GM12878 (cell line): Measurements from ENCODE around the gene DAZAP1. TPM values are rescaled to one million over a fixed set of nuclear protein-coding genes. Genes with fewer than 3 reads are reported as not detected.

Experiments
- ATAC-seq: fragments of 200-7000 bp; cut with Tn5 transposase; 3 replicates; pipeline ENCODE4 v1.9.1; 2020; ENCODE audit warnings: mild to moderate bottlenecking, moderate library complexity
- BruUV-seq: library from RNA; stranded (reverse); fragments of 400-500 nt; replicated peaks from 2 replicates; lab custom pipeline; 2021; lab: Mats Ljungman, UMichigan
- CTCF ChIA-PET: fragments of 300-600 bp; sonication (Branson Sonifier 250); formaldehyde crosslinking; extraction: SDS; loops from one replicate; lab custom pipeline; 2021; ENCODE audit warnings: inconsistent platforms; lab: Yijun Ruan, JAX
- POLR2A ChIA-PET: fragments of 350-600 bp; formaldehyde crosslinking; extraction: SDS; loops from one replicate; lab custom pipeline; 2021; ENCODE audit warnings: inconsistent platforms; lab: Charles Lee
- RAD21 ChIA-PET: fragments of 300-600 bp; sonication (Branson Sonifier 250); formaldehyde crosslinking; loops from one replicate; lab custom pipeline; 2023; ENCODE audit warnings: antibody characterized with exemption; ENCODE audit not compliant: unreplicated experiment; lab: Charles Lee
- SMC1A ChIA-PET: fragments of 300-600 bp; sonication (Branson Sonifier 250); formaldehyde crosslinking; loops from one replicate; lab custom pipeline; 2023; ENCODE audit not compliant: unreplicated experiment, uncharacterized antibody; lab: Charles Lee
- DNase-seq: peaks from one replicate; pipeline ENCODE4 v3.0.0-alpha.2; 2011; ENCODE audit warnings: low read depth, low spot score
- FAIRE-seq: peaks from 3 replicates; lab custom pipeline; 2011; peaks lifted over from hg19 to GRCh38; lab: Jason Lieb, UNC
- H2AFZ ChIP-seq: 2 replicates; pipeline ENCODE4 v1.6.0; 2011; ENCODE audit warnings: low read depth, low read length, control low read depth; ENCODE audit not compliant: control insufficient read depth
- H3K27ac ChIP-seq: 2 replicates; pipeline ENCODE4 v1.5.1; 2011; ENCODE audit warnings: control low read depth; ENCODE audit not compliant: control insufficient read depth, insufficient read depth
- H3K27me3 ChIP-seq, 2 experiments: replicated peaks in 1 of 2; 2 replicates each; pipeline versions ENCODE4 v1.6.0 to v1.6.1; 2011; ENCODE audit warnings: low read length in 1 of 2; ENCODE audit not compliant: control insufficient read depth in 2 of 2, insufficient read depth in 2 of 2
- H3K36me3 ChIP-seq, 2 experiments: 2 replicates each; pipeline ENCODE4 v1.5.1; 2011; ENCODE audit warnings: low read length in 1 of 2; ENCODE audit not compliant: control insufficient read depth in 2 of 2, insufficient read depth in 2 of 2
- H3K4me1 ChIP-seq: 2 replicates; pipeline ENCODE4 v1.6.1; 2011; ENCODE audit warnings: mild to moderate bottlenecking, low read length, moderate library complexity, mixed read lengths; ENCODE audit not compliant: control insufficient read depth, insufficient read depth
- H3K4me2 ChIP-seq: 2 replicates; pipeline ENCODE4 v1.6.0; 2011; ENCODE audit warnings: control low read depth; ENCODE audit not compliant: control insufficient read depth, insufficient read depth
- H3K4me3 ChIP-seq: fragments of 200-600 bp; sonication (generic); 2 replicates; pipeline ENCODE4 v1.5.1; 2016
- H3K79me2 ChIP-seq: 2 replicates; pipeline ENCODE4 v1.6.0; 2011; ENCODE audit warnings: low read length; ENCODE audit not compliant: control insufficient read depth, insufficient read depth
- H3K9ac ChIP-seq: 2 replicates; pipeline ENCODE4 v1.8.0; 2011; ENCODE audit warnings: low read length, control low read depth, mixed read lengths; ENCODE audit not compliant: control insufficient read depth, insufficient read depth
- H3K9me3 ChIP-seq: replicated peaks from 3 replicates; pipeline ENCODE4 v1.5.1; 2011; ENCODE audit warnings: mild to moderate bottlenecking, low read length; ENCODE audit not compliant: control insufficient read depth, insufficient read depth
- H4K20me1 ChIP-seq: 2 replicates; pipeline ENCODE4 v1.6.0; 2011; ENCODE audit not compliant: control insufficient read depth, insufficient read depth
- BMI1 ChIP-seq: fragments of 450-650 bp; IDR thresholded peaks from 2 replicates; pipeline ENCODE4 v1.6.1; 2016; ENCODE audit warnings: mild to moderate bottlenecking, moderate library complexity, borderline replicate concordance
- CHD1 ChIP-seq: IDR thresholded peaks from 2 replicates; pipeline ENCODE4 v1.6.1; 2012; ENCODE audit warnings: low read depth, low read length, improper control_type of control experiment
- EED ChIP-seq: sonication (generic); IDR thresholded peaks from 2 replicates; pipeline ENCODE4 v1.6.1; 2016; ENCODE audit warnings: antibody characterized with exemption, low read depth
- HDAC6 ChIP-seq: fragments of 200-600 bp; sonication (generic); IDR thresholded peaks from one replicate; pipeline ENCODE4 v1.8.0; 2017; ENCODE audit warnings: antibody characterized with exemption; ENCODE audit not compliant: unreplicated experiment
- IKZF2 ChIP-seq, 2 experiments: fragments of 450-650 bp; IDR thresholded peaks; 2 replicates each; pipeline ENCODE4 v1.6.1; 2017; ENCODE audit warnings: mild to moderate bottlenecking in 2 of 2, moderate library complexity in 2 of 2
- MEF2B ChIP-seq: fragments of 450-650 bp; IDR thresholded peaks from 2 replicates; pipeline ENCODE4 v1.6.1; 2018; ENCODE audit warnings: mild to moderate bottlenecking, moderate library complexity; ENCODE audit not compliant: partially characterized antibody, poor library complexity, severe bottlenecking
- MTA2 ChIP-seq: fragments of 450-650 bp; IDR thresholded peaks from 2 replicates; pipeline ENCODE4 v1.6.1; 2016; ENCODE audit warnings: low read depth, mild to moderate bottlenecking, moderate library complexity
- MTA3 ChIP-seq: IDR thresholded peaks from 2 replicates; pipeline ENCODE4 v1.6.1; 2012; ENCODE audit warnings: low read length, inconsistent platforms, borderline replicate concordance
- MYB ChIP-seq: fragments of 150-350 bp; IDR thresholded peaks from 2 replicates; pipeline ENCODE4 v1.6.1; 2014; ENCODE audit warnings: mild to moderate bottlenecking, low read depth, low read length, borderline replicate concordance
- NRF1 ChIP-seq: conservative IDR thresholded peaks from 2 replicates; pipeline ENCODE4 v1.6.1; 2011; ENCODE audit warnings: mild to moderate bottlenecking, low read depth, low read length, improper control_type of control experiment
- POLR2A ChIP-seq: IDR thresholded peaks from 2 replicates; pipeline ENCODE4 v1.6.1; 2011; ENCODE audit warnings: low read depth, mild to moderate bottlenecking, low read length
- RAD51 ChIP-seq: fragments of 450-650 bp; IDR thresholded peaks from 2 replicates; pipeline ENCODE4 v1.6.1; 2016; ENCODE audit warnings: moderate library complexity, mild to moderate bottlenecking, inconsistent platforms
- SRF ChIP-seq, 2 experiments: IDR thresholded peaks; 2 replicates each; pipeline ENCODE4 v1.6.1; 2011; ENCODE audit warnings: low read depth in 2 of 2, low read length in 2 of 2, mild to moderate bottlenecking in 1 of 2, moderate library complexity in 1 of 2
- SUZ12 ChIP-seq: fragments of 200-600 bp; sonication (generic); IDR thresholded peaks from one replicate; pipeline ENCODE4 v1.6.1; 2018; ENCODE audit warnings: antibody characterized with exemption, mild to moderate bottlenecking; ENCODE audit not compliant: unreplicated experiment
- TARDBP ChIP-seq: IDR thresholded peaks from 2 replicates; pipeline ENCODE4 v1.6.1; 2016; ENCODE audit warnings: borderline replicate concordance
- YBX1 ChIP-seq: fragments of 450-650 bp; IDR thresholded peaks from 2 replicates; pipeline ENCODE4 v1.6.1; 2016; ENCODE audit warnings: antibody characterized with exemption
- YY1 ChIP-seq: IDR thresholded peaks from 2 replicates; pipeline ENCODE4 v1.6.1; 2011; ENCODE audit warnings: low read depth, mild to moderate bottlenecking, low read length
- WGBS: methylation state at CpG from one replicate; pipeline ENCODE4 v1.1.6; 2016; ENCODE audit warnings: low lambda C conversion rate; ENCODE audit not compliant: insufficient replicate concordance, insufficient coverage; ENCODE audit errors: missing lambda C conversion rate; 5-methylcytosine and 5-hydroxymethylcytosine counted together
- in situ Hi-C: fragments of 300-500 bp; cut with MboI; formaldehyde crosslinking; loops from 9 replicates; pipeline ENCODE4 v1.14.3; 2018; ENCODE audit warnings: mixed read lengths
- intact Hi-C: fragments of 100-400 bp; cut with micrococcal nuclease; formaldehyde crosslinking; loops from one replicate; pipeline ENCODE4 v1.14.2; 2022; ENCODE audit not compliant: unreplicated experiment
- polyA plus RNA-seq, 11 experiments: library from polyadenylated mRNA; depleted of rRNA in 4 of 11; unstranded in 6 of 11; stranded (reverse) in 5 of 11; fragments of >200 nt; fragmentation: Nextera tagmentation in 4 of 11; fragmentation: Illumina TruSeq in 1 of 11; extraction: Ambion mirVana in 4 of 11; extraction: Trizol in 1 of 11; gene quantifications; 1 replicate in 1 of 11; 2 replicates in 10 of 11; pipeline versions ENCODE4 v1.2.1 to v1.2.3, GENCODE V29; 2011 to 2016; ENCODE audit warnings: inconsistent platforms in 2 of 11, missing spikeins in 2 of 11, low read depth in 1 of 11
- total RNA-seq, 4 experiments: library from RNA; depleted of rRNA in 3 of 4; stranded (reverse); fragments of >200 nt in 3 of 4; fragmentation: Illumina TruSeq in 1 of 4; extraction: Trizol in 1 of 4; gene quantifications; 2 replicates each; pipeline versions ENCODE4 v1.2.1 to v1.2.3, GENCODE V29; 2013 to 2021
- TF ChIP-seq, protein P1 (sequence below): fragments of 450-650 bp; IDR thresholded peaks from 2 replicates; pipeline ENCODE4 v1.6.1; 2016; ENCODE audit warnings: mild to moderate bottlenecking
- TF ChIP-seq, protein P2 (sequence below): fragments of 450-650 bp; IDR thresholded peaks from 2 replicates; pipeline ENCODE4 v1.6.1; 2016; ENCODE audit warnings: mild to moderate bottlenecking, moderate library complexity, borderline replicate concordance

Gene DAZAP1
- total and polyA plus RNA-seq, 10 of the 15 experiments (the other 5 are each of a cell fraction or from before 2014, with no cell fraction given): 9.9 to 240 (median 92.3) TPM

- RAD21 ChIA-PET: interaction anchor here (0.6 kb wide), 1 partner anchor 96 kb away, joined by 3 read pairs; no protein-coding TSS in a partner anchor
- BruUV-seq: no TSS peak
- peak; percentile 80 for DNase-seq
- TF ChIP-seq MEF2B: peak; percentile 35
- TF ChIP-seq RAD51: peak; percentile 97
- TF ChIP-seq, protein P1, sequence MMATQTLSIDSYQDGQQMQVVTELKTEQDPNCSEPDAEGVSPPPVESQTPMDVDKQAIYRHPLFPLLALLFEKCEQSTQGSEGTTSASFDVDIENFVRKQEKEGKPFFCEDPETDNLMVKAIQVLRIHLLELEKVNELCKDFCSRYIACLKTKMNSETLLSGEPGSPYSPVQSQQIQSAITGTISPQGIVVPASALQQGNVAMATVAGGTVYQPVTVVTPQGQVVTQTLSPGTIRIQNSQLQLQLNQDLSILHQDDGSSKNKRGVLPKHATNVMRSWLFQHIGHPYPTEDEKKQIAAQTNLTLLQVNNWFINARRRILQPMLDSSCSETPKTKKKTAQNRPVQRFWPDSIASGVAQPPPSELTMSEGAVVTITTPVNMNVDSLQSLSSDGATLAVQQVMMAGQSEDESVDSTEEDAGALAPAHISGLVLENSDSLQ: peak; percentile 98
- TF ChIP-seq BMI1: no peak
- TF ChIP-seq NRF1: no peak
- TF ChIP-seq POLR2A: peak; percentile 98
- no peak for TF ChIP-seq YBX1
- TF ChIP-seq IKZF2 (IDR thresholded peaks at IDR 0.05): no peak
- TF ChIP-seq EED: no peak
- TF ChIP-seq SUZ12: no peak
- no peak for TF ChIP-seq SRF (IDR thresholded peaks at IDR 0.05; ENCODE audit: low read depth in 2 of 2, low read length in 2 of 2)
- no peak for TF ChIP-seq MTA3
- peak; percentile 40; the same call in 1 of the 2 replicates for TF ChIP-seq YY1
- no peak; the same call in 1 of the 2 replicates for TF ChIP-seq MTA2
- TF ChIP-seq TARDBP: no peak
- TF ChIP-seq HDAC6: no peak
- no peak for TF ChIP-seq MYB
- no peak for TF ChIP-seq CHD1
- TF ChIP-seq, protein P2, sequence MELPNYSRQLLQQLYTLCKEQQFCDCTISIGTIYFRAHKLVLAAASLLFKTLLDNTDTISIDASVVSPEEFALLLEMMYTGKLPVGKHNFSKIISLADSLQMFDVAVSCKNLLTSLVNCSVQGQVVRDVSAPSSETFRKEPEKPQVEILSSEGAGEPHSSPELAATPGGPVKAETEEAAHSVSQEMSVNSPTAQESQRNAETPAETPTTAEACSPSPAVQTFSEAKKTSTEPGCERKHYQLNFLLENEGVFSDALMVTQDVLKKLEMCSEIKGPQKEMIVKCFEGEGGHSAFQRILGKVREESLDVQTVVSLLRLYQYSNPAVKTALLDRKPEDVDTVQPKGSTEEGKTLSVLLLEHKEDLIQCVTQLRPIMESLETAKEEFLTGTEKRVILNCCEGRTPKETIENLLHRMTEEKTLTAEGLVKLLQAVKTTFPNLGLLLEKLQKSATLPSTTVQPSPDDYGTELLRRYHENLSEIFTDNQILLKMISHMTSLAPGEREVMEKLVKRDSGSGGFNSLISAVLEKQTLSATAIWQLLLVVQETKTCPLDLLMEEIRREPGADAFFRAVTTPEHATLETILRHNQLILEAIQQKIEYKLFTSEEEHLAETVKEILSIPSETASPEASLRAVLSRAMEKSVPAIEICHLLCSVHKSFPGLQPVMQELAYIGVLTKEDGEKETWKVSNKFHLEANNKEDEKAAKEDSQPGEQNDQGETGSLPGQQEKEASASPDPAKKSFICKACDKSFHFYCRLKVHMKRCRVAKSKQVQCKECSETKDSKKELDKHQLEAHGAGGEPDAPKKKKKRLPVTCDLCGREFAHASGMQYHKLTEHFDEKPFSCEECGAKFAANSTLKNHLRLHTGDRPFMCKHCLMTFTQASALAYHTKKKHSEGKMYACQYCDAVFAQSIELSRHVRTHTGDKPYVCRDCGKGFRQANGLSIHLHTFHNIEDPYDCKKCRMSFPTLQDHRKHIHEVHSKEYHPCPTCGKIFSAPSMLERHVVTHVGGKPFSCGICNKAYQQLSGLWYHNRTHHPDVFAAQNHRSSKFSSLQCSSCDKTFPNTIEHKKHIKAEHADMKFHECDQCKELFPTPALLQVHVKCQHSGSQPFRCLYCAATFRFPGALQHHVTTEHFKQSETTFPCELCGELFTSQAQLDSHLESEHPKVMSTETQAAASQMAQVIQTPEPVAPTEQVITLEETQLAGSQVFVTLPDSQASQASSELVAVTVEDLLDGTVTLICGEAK: peak; percentile 92
Measured at GRCh38 chr19:1478934-1479707, 71.7 kb downstream of the DAZAP1 start, which contains the start of gene C19orf25. TSS of gene C19orf25 (minus strand) at chr19:1479215. CDS start at chr19:1478903, 312 bp downstream.

More at GRCh38 chr19:1478934-1479707, 71.7 kb downstream of the DAZAP1 start, which contains the start of gene C19orf25:
- H3K4me2 ChIP-seq: peak within 1 kb of the TSS; percentile 88
- WGBS: under 1% methylated on average over 71 of the region's 71 CpGs
- H3K4me3 ChIP-seq: peak within 1 kb of the TSS; percentile 95
- in situ Hi-C loops (no loop called here), intact Hi-C loops (no loop called here)
- ChIA-PET POLR2A (interaction anchor here (0.6 kb wide), 1 partner anchor 55 kb away, joined by 3 read pairs; no protein-coding TSS in a partner anchor), CTCF (interaction anchor here (0.8 kb wide), 1 partner anchor 25 kb away, joined by 3 read pairs; no protein-coding TSS in a partner anchor), SMC1A (interaction anchor here (0.6 to 0.9 kb wide), 2 partner anchors 12 to 546 kb away, joined by 3 read pairs; partner anchors contain the start of gene REEP6)
- peak within 1 kb of the TSS; percentile 64 for H3K27ac ChIP-seq
- peak within 1 kb of the TSS; percentile 75 for H3K9ac ChIP-seq
- peak; percentile 96 for ATAC-seq
- no peaks in the 10 kb centered on the region for H3K4me1 ChIP-seq
- H4K20me1 ChIP-seq: no peaks in the 10 kb centered on the region
- no peaks in the 10 kb centered on the region for H3K36me3 ChIP-seq
- no peaks in the 10 kb centered on the region for H3K9me3 ChIP-seq
- peak within 1 kb of the TSS; percentile 92 for H2AFZ ChIP-seq
- peak; percentile 95 for FAIRE-seq
- H3K27me3 ChIP-seq: no peaks in the 10 kb centered on the region
- H3K79me2 ChIP-seq: peaks cover 8% of the 10 kb centered on the region
